ENCODE results near the gene ARHGAP28. TPM values are rescaled to one million over a fixed set of nuclear protein-coding genes. Genes with fewer than 3 reads are reported as not detected.
"Not testable (repeated sequence)": the region's sequence is repeated elsewhere in the genome, so short reads cannot be mapped to it uniquely, and the experiment has no call there.

Gene ARHGAP28
- total RNA-seq, 2 experiments from 2014 or later: not detected

DNA sequence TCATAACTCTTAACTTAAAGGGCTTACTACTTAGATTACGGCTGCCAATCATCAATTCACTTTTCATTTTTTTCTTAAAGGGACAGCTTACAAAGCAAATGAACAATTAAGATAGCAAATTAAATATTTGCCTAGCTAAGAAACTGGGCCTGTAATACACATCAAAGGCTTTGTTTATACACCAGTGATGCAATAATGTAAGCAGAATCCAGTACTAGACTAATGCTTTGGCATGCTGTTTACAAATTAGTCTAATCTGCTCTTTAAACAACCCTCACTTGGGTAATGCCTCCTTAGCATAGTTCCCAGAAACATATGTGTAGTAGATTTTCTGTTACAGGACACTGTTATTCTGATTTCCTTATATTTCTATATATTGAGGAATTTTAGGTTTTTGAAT lies 105.8 kb downstream of the ARHGAP28 start:
- Mint-ChIP-seq H3K9me3 (ENCODE audit: low read depth) (peaks cover 2% of the 10 kb centered on the region), H3K4me1 (no peaks in the 10 kb centered on the region), H3K4me3 (no peak overlapping the region), H3K27ac (no peak overlapping the region), H3K36me3 (ENCODE audit: low read depth) (no peaks in the 10 kb centered on the region), H3K27me3 (no peaks in the 10 kb centered on the region)
- DNase-seq: no peak
- intact Hi-C loops (cut with DNase I, micrococcal nuclease): no loop called here
- ATAC-seq: no peak
- ChIA-PET POLR2A (no interaction called here), CTCF (no interaction called here)

DNA sequence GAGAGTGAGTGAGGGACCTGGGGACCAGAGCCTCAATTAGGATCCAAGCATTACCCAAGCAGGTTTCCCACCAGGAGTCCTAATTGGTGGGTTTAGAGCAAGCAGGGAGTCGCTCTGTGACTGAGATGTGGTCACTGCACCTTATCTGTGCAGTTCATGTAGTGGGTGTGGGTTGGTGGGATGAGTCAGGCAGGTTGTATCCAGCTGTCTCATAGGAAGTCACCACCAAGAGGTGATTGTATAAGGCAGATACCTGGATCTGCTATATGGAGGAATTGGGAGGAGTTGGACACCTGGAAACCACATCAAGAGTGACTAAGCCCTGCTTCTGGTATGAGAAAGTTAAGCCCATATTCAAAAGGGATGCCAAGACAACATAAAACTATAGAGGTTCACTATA lies 106.8 kb downstream of the ARHGAP28 start:
- Mint-ChIP-seq H3K36me3 (ENCODE audit: low read depth) (no peaks in the 10 kb centered on the region), H3K9me3 (ENCODE audit: low read depth) (peaks cover 2% of the 10 kb centered on the region), H3K4me3 (no peak overlapping the region), H3K27me3 (no peaks in the 10 kb centered on the region), H3K4me1 (no peaks in the 10 kb centered on the region), H3K27ac (no peak overlapping the region)
- CTCF ChIA-PET: no interaction called here
- ATAC-seq (no peak), DNase-seq (no peak)
- POLR2A ChIA-PET: no interaction called here
- intact Hi-C loops (cut with DNase I, micrococcal nuclease): no loop called here

DNA sequence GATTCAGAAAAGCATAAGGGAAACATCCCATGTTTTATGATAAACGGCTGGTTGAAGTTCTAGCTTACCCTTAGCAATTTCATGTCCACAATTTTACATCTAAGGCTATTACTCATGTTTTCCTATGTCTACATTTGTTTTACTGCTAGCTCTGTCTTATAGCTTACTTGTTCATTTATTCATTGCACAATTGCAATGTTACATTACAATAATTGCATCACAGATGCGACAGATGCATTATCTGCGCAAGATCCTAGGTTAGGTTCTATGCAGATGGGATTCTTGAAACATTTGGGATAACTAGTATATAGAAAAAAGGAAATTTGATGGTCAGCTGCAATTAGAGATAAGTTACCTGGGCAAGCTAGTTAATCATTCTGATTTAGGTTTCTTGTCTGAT lies 108.4 kb downstream of the ARHGAP28 start:
- intact Hi-C loops (cut with DNase I, micrococcal nuclease): no loop called here
- ChIA-PET POLR2A (no interaction called here), CTCF (no interaction called here)
- no peak for DNase-seq
- Mint-ChIP-seq H3K27ac (no peak overlapping the region), H3K36me3 (ENCODE audit: low read depth) (no peaks in the 10 kb centered on the region), H3K9me3 (ENCODE audit: low read depth) (no peaks in the 10 kb centered on the region), H3K4me3 (no peak overlapping the region), H3K27me3 (no peaks in the 10 kb centered on the region), H3K4me1 (no peaks in the 10 kb centered on the region)
- no peak for ATAC-seq

DNA sequence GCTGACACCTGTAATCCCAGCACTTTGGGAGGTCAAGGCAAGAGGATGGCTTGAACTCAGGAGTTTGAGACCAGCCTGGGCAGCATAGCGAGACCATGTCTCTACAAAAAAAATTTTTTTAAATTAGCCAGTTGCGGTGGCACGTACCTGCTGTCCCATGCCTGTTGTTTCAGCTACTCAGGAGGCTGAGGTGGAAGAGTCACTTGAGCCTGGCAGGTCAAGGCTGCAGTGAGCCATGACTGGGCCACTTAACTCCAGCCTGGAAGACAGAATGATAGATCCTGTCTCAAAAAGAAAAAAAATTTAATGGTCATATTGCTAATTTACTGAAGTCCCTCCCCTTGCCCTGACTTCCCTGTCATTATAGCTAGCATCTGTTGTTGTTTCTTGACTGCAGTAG lies 112.6 kb downstream of the ARHGAP28 start:
- no peak for DNase-seq
- no peak overlapping the region for H3K27ac Mint-ChIP-seq
- H3K27me3 Mint-ChIP-seq: peaks cover 3% of the 10 kb centered on the region
- ATAC-seq: no peak
- ChIA-PET POLR2A (no interaction called here), CTCF (interaction anchor here (0.6 kb wide), 1 partner anchor 241 kb away, joined by 3 read pairs; no protein-coding TSS in a partner anchor)
- no peaks in the 10 kb centered on the region for H3K4me1 Mint-ChIP-seq
- no peak overlapping the region for H3K4me3 Mint-ChIP-seq
- H3K36me3 Mint-ChIP-seq (ENCODE audit: low read depth): no peaks in the 10 kb centered on the region
- intact Hi-C loops (cut with DNase I, micrococcal nuclease): no loop called here
- H3K9me3 Mint-ChIP-seq (ENCODE audit: low read depth): no peaks in the 10 kb centered on the region

DNA sequence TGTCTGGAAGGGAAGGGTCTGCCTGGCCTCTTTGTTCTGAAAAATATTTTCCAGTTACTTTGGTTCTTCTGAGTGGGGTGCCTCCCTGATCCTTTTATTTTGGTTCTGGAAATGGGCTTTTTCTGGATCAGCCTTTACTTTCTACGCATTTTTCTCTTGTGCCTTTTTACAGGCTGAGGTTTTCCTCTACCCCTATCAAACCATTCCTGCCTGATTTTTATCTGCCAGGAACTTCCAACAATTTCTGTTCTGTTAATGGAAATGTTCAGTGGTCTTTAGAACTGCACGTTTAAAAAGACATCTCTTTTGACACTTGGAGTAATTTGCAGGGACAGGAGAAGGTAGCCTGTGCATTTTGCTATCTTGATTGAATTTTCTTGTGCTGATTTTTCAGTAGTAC lies 113.8 kb downstream of the ARHGAP28 start:
- Mint-ChIP-seq H3K36me3 (ENCODE audit: low read depth) (no peaks in the 10 kb centered on the region), H3K4me1 (no peaks in the 10 kb centered on the region), H3K4me3 (no peak overlapping the region), H3K27ac (no peak overlapping the region), H3K27me3 (peaks cover 3% of the 10 kb centered on the region), H3K9me3 (ENCODE audit: low read depth) (no peaks in the 10 kb centered on the region)
- intact Hi-C loops (cut with DNase I, micrococcal nuclease): no loop called here
- POLR2A ChIA-PET: no interaction called here
- DNase-seq: no peak
- CTCF ChIA-PET: no interaction called here
- ATAC-seq: no peak

DNA sequence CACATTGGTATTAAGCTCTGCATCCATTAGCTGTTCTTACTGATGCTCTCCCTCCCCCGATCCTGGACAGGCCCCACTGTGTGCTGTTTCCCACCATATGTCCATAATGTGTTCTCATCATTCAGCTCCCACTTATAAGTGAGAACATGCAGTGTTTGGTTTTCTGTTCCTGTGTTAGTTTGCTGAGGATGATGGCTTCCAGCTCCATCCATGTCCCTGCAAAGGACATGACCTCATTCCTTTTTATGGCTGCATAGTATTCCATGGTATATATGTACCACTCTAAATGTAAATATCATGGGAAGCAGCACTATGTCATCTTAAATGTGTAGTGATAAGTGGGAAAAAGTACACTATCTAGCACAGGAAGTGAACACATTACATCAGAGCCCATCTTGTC lies 116.0 kb downstream of the ARHGAP28 start:
- H3K27me3 Mint-ChIP-seq; H3K4me3 Mint-ChIP-seq; H3K27ac Mint-ChIP-seq; DNase-seq; H3K36me3 Mint-ChIP-seq (ENCODE audit: low read depth); ATAC-seq; H3K9me3 Mint-ChIP-seq (ENCODE audit: low read depth); H3K4me1 Mint-ChIP-seq; POLR2A ChIA-PET; intact Hi-C loops (cut with DNase I, micrococcal nuclease): not testable (repeated sequence)
- CTCF ChIA-PET: interaction anchor here (0.6 kb wide), 1 partner anchor 966 kb away, joined by 3 read pairs; no protein-coding TSS in a partner anchor

DNA sequence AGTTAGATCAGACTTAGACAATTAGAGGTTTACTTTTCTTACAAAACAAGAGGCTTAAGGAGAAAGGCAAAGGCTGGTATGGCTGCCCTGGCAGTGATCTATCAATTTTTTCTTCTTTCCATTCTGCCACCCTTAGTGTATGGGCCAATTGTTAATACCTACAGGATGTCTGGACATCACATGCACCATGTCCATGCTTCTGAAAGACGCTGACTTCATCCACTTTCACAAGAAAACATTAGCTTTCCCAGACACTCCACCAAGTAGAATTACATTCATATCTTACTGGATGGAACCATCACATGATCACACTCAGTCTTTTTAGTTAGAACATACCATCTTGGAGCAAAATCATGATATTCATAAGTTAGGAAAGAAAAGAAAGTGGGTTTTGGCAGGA lies 120.9 kb downstream of the ARHGAP28 start:
- ChIA-PET CTCF (no interaction called here), POLR2A (no interaction called here)
- Mint-ChIP-seq H3K36me3 (ENCODE audit: low read depth) (no peaks in the 10 kb centered on the region), H3K27me3 (peaks cover 1% of the 10 kb centered on the region), H3K27ac (no peak overlapping the region), H3K4me1 (no peaks in the 10 kb centered on the region), H3K9me3 (ENCODE audit: low read depth) (peaks cover 4% of the 10 kb centered on the region), H3K4me3 (no peak overlapping the region)
- no peak for ATAC-seq
- no peak for DNase-seq
- intact Hi-C loops (cut with DNase I, micrococcal nuclease): no loop called here

DNA sequence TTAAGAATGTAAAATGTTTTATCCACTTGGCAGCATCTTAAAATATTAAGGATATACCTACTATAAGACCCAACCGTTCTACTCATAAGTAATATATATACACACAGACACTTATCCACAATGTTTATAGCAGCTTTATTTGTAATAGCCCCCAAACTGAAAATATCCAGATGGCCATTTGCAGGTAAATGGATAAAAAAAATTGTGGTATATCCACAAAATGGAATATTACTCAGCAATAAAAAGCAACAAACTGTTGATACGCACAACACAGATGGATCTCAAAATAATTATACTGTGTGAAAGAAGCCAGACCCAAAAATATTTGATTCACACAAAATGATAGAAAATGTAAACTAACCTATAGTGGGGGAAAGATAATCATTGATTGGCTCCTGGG lies 122.0 kb downstream of the ARHGAP28 start:
- ATAC-seq: no peak
- no peak overlapping the region for H3K4me3 Mint-ChIP-seq
- CTCF ChIA-PET: no interaction called here
- H3K27me3 Mint-ChIP-seq: no peaks in the 10 kb centered on the region
- no peak for DNase-seq
- POLR2A ChIA-PET: no interaction called here
- H3K4me1 Mint-ChIP-seq: no peaks in the 10 kb centered on the region
- intact Hi-C loops (cut with DNase I, micrococcal nuclease): no loop called here
- H3K9me3 Mint-ChIP-seq (ENCODE audit: low read depth): peaks cover 4% of the 10 kb centered on the region
- H3K27ac Mint-ChIP-seq: no peak overlapping the region
- no peaks in the 10 kb centered on the region for H3K36me3 Mint-ChIP-seq (ENCODE audit: low read depth)

DNA sequence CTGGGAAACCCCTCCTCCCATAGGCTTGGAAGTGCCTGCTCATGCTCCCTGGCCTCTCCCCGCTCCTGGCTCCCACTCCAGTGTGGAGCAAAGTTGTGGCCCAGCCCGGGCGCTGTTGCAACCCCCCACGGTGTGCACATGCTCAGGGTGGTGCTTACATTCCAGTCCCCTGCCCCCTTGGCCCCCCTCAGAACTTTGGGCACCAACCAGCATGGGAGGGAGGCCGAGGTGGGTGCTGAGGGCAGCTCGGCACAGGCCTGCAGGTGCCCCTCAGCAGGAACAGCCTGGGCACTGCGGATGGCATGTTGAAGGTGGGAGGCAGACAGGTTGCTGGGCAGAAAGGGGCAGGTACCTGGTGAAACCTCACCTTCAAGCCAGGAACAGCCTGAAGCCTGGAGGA lies 125.3 kb downstream of the ARHGAP28 start:
- Mint-ChIP-seq H3K27me3 (no peaks in the 10 kb centered on the region), H3K9me3 (ENCODE audit: low read depth) (peaks cover 4% of the 10 kb centered on the region), H3K36me3 (ENCODE audit: low read depth) (no peaks in the 10 kb centered on the region), H3K4me3 (no peak overlapping the region), H3K27ac (no peak overlapping the region), H3K4me1 (no peaks in the 10 kb centered on the region)
- ChIA-PET CTCF (no interaction called here), POLR2A (no interaction called here)
- ATAC-seq: no peak
- no peak for DNase-seq
- intact Hi-C loops (cut with DNase I, micrococcal nuclease): no loop called here

DNA sequence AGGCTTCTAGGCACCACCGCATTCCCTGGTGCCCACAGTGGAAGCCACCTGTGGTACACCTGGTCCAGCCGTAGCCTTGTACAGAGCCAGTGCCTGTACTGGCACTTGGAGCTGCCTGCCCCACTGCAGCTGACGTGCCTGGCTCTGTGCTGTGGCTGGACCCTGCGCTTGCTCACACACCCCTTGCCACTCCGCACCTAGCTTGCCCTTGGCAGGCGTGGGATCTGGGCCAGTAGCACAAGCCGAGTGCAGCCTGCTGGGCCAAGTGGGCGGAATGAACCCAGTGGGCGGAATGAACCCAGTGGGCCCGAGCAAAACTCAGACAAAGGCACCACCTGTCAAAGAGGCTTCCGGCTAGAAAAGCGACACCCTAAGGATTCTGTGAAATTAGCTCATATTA lies 126.3 kb downstream of the ARHGAP28 start:
- Mint-ChIP-seq H3K36me3 (ENCODE audit: low read depth) (no peaks in the 10 kb centered on the region), H3K4me1 (no peaks in the 10 kb centered on the region), H3K27ac (no peak overlapping the region), H3K9me3 (ENCODE audit: low read depth) (peaks cover 4% of the 10 kb centered on the region), H3K27me3 (no peaks in the 10 kb centered on the region), H3K4me3 (no peak overlapping the region)
- ChIA-PET POLR2A (no interaction called here), CTCF (no interaction called here)
- DNase-seq (no peak), ATAC-seq (no peak)
- intact Hi-C loops (cut with DNase I, micrococcal nuclease): no loop called here

DNA sequence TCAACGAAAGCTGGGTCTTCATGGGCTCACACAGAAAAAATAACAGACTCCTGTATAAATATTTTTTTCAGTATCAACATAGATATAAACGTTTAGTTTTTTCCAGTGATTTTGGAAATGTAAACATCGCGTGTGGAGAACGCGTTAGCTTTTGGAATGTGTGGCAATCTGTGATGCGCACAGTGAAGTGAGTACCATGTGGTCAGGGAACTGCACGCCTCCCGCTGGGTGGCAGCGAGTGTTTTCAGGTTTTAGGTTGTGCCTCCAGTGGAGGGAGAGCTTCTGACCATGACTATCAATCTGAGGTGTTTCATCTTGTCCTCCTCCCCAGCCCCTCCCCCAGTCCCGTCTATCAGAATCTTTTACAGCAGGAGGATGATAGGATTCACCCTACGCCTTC lies 127.8 kb downstream of the ARHGAP28 start:
- H3K9me3 Mint-ChIP-seq (ENCODE audit: low read depth): no peaks in the 10 kb centered on the region
- H3K36me3 Mint-ChIP-seq (ENCODE audit: low read depth): no peaks in the 10 kb centered on the region
- H3K4me1 Mint-ChIP-seq: no peaks in the 10 kb centered on the region
- ATAC-seq: no peak
- POLR2A ChIA-PET: interaction anchor here (0.7 kb wide), 1 partner anchor 15 kb away, joined by 5 read pairs; no protein-coding TSS in a partner anchor
- no peaks in the 10 kb centered on the region for H3K27me3 Mint-ChIP-seq
- no peak overlapping the region for H3K4me3 Mint-ChIP-seq
- DNase-seq: no peak
- intact Hi-C loops (cut with DNase I, micrococcal nuclease): no loop called here
- CTCF ChIA-PET: interaction anchor here (1.0 kb wide), 1 partner anchor 260 kb away, joined by 3 read pairs; no protein-coding TSS in a partner anchor
- no peak overlapping the region for H3K27ac Mint-ChIP-seq

DNA sequence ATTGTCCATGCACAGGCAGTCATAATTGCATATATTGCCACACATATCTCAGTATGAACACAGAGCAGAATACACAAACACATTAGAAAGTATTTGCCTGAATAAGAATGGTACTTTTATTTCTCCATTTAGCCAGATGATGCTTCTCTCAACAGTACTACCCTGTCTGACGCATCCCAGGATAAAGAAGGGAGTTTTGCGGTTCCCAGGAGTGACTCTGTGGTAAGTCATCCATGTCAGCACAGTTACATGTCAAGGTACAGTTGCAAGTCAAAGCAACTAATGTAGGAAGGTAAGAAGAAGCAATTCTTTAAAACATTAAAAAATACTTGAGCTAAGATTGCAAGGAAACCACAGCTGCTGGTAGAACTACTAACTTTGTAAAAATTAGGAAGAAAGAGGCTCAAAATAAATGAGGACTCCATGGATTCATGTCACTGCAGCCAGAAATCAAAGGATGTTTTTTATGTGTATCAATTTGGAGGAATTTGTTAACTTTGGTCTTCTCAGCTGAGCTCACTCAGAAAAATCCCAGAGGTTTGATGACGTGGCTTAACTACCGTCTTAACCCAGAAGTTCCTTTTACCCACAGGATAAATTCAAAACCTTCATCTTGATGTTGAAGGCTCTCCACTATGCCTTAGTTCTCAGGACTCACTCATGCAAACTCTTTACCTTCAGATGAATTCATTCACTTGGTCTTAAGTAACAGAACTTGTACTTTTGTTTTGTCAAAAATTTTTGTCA lies 130.3 kb downstream of the ARHGAP28 start:
- Mint-ChIP-seq H3K27me3 (no peaks in the 10 kb centered on the region), H3K9me3 (ENCODE audit: low read depth) (no peaks in the 10 kb centered on the region), H3K4me1 (no peaks in the 10 kb centered on the region), H3K27ac (no peak overlapping the region), H3K4me3 (no peak overlapping the region), H3K36me3 (ENCODE audit: low read depth) (no peaks in the 10 kb centered on the region)
- ChIA-PET POLR2A (no interaction called here), CTCF (interaction anchor here (0.6 to 0.8 kb wide), 2 partner anchors 664 to 1494 kb away, joined by 3 read pairs; no protein-coding TSS in a partner anchor)
- DNase-seq (no peak), ATAC-seq (no peak)
- intact Hi-C loops (cut with DNase I, micrococcal nuclease): no loop called here
